GM12865 (cell line): Measurements from ENCODE around the gene RCAN2.

ENCODE experiments used
- DNase-seq: peaks from one replicate; pipeline ENCODE4 v3.0.0; 2010; ENCODE audit warnings: low read depth
- H3K4me3 ChIP-seq: 2 replicates; pipeline ENCODE4 v1.5.1; 2011; ENCODE audit warnings: mild to moderate bottlenecking, low read depth, low read length, control low read depth
- CTCF ChIP-seq: IDR thresholded peaks from 2 replicates; pipeline ENCODE4 v1.5.1; 2011; ENCODE audit warnings: low read length, control low read depth, low read depth, inconsistent platforms; ENCODE audit not compliant: insufficient read depth; ENCODE audit errors: missing control alignments

Gene RCAN2

GRCh38 chr6:46174904-46175303 is 316.3 kb downstream of the RCAN2 start:
- no peak for TF ChIP-seq CTCF
- DNase-seq, result no peak
- H3K4me3 ChIP-seq, result no peak overlapping the region

- TF ChIP-seq CTCF, result no peak
- DNase-seq, result no peak
- no peak overlapping the region for H3K4me3 ChIP-seq
Observed at GRCh38 chr6:46172176-46172575, 319.1 kb downstream of the RCAN2 start.
